Panc1 (cell line): ENCODE data around the gene FNBP1L.

Experiments used
- POLR2AphosphoS5 ChIP-seq: IDR thresholded peaks from 2 replicates; pipeline ENCODE4 v1.6.1; 2012; ENCODE audit warnings: mild to moderate bottlenecking, low read depth, low read length, moderate library complexity
- SIN3A ChIP-seq: IDR thresholded peaks from 2 replicates; pipeline ENCODE4 v1.6.1; 2012; ENCODE audit warnings: low read depth, mild to moderate bottlenecking, low read length, moderate library complexity, borderline replicate concordance; ENCODE audit not compliant: insufficient read depth
- TCF7L2 ChIP-seq: IDR thresholded peaks from 2 replicates; pipeline ENCODE4 v1.6.1; 2011; ENCODE audit warnings: mild to moderate bottlenecking, low read depth, low read length, inconsistent platforms
- TF ChIP-seq, protein P1 (sequence below): fragments of 450-650 bp; IDR thresholded peaks from 2 replicates; pipeline ENCODE4 v1.5.1; 2017; ENCODE audit warnings: mild to moderate bottlenecking
- TF ChIP-seq, protein P2 (sequence below), 2 experiments: IDR thresholded peaks; 2 replicates each; pipeline ENCODE4 v1.6.1; 2011 to 2012; ENCODE audit warnings: low read depth in 2 of 2, control low read depth in 1 of 2, low read length in 1 of 2, mild to moderate bottlenecking in 1 of 2, moderate library complexity in 1 of 2; ENCODE audit not compliant: insufficient read depth in 1 of 2

DNA sequence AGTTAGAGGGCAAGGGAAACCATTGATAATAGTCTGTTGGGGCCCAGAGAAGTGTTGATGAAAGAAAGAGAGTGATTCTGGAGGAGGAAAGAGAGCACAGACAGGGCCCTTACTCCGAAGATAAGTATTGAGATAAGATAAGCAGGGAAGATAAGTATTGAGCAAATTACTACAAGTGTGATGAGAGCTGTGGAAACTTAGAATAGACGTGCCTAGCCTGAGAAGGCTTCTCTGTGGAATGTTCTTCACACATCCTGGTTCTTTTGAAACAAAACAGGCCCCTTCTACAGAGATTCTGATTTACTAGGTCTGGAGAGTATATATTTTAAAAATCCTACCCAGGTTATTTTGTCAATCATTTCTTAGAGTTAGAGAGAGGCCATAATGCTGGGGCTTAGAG lies 26.4 kb downstream of the FNBP1L start:
- TF ChIP-seq, protein P1, sequence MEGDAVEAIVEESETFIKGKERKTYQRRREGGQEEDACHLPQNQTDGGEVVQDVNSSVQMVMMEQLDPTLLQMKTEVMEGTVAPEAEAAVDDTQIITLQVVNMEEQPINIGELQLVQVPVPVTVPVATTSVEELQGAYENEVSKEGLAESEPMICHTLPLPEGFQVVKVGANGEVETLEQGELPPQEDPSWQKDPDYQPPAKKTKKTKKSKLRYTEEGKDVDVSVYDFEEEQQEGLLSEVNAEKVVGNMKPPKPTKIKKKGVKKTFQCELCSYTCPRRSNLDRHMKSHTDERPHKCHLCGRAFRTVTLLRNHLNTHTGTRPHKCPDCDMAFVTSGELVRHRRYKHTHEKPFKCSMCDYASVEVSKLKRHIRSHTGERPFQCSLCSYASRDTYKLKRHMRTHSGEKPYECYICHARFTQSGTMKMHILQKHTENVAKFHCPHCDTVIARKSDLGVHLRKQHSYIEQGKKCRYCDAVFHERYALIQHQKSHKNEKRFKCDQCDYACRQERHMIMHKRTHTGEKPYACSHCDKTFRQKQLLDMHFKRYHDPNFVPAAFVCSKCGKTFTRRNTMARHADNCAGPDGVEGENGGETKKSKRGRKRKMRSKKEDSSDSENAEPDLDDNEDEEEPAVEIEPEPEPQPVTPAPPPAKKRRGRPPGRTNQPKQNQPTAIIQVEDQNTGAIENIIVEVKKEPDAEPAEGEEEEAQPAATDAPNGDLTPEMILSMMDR, result no peak
- TF ChIP-seq POLR2AphosphoS5, result no peak
- TF ChIP-seq SIN3A, result no peak
- TF ChIP-seq, protein P2, sequence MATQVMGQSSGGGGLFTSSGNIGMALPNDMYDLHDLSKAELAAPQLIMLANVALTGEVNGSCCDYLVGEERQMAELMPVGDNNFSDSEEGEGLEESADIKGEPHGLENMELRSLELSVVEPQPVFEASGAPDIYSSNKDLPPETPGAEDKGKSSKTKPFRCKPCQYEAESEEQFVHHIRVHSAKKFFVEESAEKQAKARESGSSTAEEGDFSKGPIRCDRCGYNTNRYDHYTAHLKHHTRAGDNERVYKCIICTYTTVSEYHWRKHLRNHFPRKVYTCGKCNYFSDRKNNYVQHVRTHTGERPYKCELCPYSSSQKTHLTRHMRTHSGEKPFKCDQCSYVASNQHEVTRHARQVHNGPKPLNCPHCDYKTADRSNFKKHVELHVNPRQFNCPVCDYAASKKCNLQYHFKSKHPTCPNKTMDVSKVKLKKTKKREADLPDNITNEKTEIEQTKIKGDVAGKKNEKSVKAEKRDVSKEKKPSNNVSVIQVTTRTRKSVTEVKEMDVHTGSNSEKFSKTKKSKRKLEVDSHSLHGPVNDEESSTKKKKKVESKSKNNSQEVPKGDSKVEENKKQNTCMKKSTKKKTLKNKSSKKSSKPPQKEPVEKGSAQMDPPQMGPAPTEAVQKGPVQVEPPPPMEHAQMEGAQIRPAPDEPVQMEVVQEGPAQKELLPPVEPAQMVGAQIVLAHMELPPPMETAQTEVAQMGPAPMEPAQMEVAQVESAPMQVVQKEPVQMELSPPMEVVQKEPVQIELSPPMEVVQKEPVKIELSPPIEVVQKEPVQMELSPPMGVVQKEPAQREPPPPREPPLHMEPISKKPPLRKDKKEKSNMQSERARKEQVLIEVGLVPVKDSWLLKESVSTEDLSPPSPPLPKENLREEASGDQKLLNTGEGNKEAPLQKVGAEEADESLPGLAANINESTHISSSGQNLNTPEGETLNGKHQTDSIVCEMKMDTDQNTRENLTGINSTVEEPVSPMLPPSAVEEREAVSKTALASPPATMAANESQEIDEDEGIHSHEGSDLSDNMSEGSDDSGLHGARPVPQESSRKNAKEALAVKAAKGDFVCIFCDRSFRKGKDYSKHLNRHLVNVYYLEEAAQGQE (IDR thresholded peaks at IDR 0.05; ENCODE audit: insufficient read depth in 1 of 2, low read depth in 2 of 2, low read length in 1 of 2), result no peak
- TF ChIP-seq TCF7L2, result no peak
